ENCODE data around the gene ENDOG.

The ENDOG gene

DNA sequence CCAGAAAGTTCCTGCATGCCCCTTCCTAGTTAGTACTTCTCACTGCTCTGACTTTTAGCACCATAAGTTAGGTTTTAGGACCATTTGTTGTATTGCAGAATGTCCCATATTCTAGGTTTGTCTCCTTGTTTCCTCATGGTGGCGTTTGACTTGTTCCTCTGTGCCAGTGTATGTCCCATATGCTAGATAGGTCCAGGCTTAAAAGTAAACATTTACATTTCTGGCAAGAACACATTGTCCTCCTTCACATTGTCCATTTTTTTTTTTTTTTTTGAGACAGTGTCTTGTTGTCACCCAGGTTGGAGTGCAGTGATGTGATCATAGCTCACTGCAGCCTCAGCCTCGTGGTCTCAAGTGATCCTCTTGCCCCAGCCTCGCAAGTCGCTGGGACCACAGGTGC is 15.8 kb upstream of the ENDOG start:
- FAIRE-seq: no peak

DNA sequence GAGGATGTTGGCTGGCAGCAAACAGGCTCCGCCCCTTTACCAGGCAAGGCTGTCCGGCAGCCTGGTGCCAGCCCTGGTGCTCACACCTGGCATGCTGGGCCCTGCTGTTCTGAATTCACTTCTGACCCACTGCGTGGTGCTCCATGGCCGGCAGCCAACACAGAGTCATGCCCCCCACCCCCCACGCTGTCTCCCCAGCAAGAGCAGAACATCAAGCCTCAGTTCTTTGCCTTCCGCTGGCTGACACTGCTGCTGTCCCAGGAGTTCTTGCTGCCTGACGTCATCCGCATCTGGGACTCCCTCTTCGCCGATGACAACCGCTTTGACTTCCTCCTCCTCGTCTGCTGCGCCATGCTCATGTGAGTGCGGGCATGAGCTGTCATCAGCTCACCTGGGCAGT is 12.6 kb upstream of the ENDOG start:
- no peak for FAIRE-seq

DNA sequence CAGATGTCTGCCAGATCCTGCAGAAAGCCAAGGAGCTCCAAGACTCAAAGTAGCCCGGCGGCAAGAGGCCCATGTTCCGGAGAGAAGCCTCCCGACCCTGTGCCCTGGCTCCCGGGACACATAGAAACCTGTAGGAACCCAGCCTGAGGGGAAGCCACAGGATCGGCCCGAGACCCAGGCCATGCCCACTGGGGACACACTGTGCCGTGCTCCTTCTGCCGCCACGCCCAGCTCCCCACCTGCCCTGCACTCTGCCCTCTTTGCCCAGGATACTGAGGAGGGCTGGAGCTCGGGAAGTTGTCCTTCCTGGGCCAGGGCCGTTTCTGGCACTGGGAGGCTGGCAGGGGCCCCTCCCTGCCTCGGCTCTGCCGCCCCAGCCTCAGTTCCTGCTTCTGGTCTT is 10.5 kb upstream of the ENDOG start:
- no peak for FAIRE-seq

DNA sequence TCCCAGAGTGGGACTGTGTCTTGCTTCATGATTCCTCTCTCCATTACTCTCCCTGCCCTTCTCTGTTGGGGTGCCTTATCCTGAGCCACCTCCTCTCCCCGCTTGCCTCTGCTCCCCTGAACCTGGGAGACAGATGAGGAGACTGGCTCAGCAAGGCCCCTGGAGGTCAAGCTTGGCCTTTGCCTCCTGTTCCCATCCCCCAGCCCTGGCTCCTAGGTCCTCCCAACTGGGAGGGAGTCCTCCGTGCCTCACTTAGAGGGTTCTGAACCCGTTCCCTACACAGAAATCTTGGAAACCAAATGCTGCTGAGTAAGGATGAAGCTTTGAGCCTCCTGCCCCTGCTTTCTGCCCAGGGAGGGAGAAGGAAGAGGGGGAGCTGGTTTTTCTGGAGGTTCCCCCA is 9.8 kb upstream of the ENDOG start:
- FAIRE-seq: no peak

DNA sequence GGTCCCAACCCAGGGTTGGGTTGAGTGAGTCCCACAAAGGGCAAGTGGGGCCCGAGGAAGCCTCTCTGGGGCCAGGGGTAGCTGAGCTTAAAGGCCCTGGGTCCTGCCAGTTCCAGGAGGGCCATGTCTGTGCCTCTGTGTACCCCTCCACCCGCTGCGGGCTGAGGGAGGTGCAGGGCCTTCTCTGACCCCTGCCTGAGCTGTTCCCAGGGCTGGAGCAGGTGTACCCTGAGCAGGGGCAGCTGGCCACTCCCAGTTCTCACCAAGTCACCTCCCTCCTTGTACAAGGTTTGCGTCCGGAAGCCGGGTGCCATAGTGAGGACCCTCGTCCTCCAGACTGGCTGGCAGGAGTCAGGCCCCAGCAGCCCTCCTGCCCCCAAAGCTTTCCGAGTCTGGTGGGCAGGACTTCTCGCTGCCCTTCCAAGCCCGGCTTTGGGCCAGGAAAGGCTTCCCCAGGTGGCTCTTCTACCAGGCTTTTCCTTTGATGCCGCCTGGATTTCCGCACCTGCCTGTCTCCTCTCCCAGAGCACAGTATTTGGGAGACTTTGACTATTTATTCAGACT is 9.2 kb upstream of the ENDOG start:
- no peak for FAIRE-seq

DNA sequence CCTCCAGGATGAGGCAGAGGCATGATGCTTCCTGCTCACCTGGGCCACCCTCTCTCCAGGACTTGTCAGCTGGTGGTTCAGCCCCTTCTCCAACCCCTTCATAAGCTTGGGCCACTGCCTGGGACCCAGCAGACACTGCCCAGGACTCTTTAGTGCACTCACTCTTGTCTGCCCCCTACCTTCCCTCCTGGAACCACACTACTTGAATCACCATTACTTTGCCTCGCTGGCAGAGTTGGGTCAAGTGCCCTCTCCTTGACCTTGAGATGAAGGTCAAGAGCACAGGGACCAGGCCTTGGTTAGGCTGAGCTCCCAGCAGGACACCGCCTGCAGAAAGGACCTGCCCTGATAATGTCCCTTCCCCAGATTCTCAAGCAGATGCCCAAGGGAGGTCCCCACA is 8.5 kb upstream of the ENDOG start:
- FAIRE-seq: no peak

DNA sequence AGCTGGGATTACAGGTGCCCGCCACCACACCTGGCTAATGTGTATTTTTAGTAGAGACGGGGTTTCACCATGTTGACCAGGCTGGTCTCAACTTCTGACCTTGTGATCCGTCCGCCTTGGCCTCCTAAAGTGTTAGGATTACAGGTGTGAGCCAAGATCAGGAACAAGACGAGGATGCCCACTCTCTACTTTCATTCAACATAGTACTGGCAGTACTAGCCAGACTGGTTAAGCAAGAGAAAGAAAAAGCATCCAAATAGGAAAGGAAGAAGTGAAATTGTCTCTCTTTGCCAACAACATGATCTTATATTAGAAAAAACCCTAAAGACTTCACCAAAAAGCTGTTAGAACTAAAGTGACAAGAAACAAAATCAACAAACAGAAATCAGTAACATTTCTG is 7.4 kb upstream of the ENDOG start:
- FAIRE-seq: no peak

DNA sequence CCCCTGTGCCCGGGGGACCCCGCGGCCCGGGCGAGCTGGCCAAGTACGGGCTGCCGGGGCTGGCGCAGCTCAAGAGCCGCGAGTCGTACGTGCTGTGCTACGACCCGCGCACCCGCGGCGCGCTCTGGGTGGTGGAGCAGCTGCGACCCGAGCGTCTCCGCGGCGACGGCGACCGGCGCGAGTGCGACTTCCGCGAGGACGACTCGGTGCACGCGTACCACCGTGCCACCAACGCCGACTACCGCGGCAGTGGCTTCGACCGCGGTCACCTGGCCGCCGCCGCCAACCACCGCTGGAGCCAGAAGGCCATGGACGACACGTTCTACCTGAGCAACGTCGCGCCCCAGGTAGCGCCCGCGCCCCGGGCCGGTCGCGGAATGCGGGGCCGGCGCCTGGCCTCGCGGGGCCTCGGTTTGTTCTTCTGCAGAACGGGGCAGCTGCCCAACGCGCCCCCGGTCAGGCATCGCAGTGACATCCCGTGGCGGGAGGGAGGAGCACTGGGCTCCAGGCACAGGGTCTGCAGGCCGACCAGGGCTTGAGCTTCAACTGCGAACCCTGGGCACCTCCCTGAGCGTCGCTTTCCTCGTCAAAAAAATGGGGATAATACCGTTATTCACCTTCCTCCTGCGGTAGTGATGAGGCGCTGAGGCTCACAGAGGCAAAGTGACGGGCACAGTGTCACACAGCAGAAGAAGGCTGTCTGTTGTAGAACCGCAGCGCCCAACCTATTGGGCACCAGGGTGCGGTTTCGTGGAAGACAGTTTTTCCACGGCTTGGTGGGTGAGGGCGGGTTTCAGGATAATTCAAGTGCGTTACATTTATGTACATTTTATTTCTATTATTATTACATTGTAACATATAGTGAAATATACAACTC is 777 bp downstream of the ENDOG start:
- no peak for FAIRE-seq

DNA sequence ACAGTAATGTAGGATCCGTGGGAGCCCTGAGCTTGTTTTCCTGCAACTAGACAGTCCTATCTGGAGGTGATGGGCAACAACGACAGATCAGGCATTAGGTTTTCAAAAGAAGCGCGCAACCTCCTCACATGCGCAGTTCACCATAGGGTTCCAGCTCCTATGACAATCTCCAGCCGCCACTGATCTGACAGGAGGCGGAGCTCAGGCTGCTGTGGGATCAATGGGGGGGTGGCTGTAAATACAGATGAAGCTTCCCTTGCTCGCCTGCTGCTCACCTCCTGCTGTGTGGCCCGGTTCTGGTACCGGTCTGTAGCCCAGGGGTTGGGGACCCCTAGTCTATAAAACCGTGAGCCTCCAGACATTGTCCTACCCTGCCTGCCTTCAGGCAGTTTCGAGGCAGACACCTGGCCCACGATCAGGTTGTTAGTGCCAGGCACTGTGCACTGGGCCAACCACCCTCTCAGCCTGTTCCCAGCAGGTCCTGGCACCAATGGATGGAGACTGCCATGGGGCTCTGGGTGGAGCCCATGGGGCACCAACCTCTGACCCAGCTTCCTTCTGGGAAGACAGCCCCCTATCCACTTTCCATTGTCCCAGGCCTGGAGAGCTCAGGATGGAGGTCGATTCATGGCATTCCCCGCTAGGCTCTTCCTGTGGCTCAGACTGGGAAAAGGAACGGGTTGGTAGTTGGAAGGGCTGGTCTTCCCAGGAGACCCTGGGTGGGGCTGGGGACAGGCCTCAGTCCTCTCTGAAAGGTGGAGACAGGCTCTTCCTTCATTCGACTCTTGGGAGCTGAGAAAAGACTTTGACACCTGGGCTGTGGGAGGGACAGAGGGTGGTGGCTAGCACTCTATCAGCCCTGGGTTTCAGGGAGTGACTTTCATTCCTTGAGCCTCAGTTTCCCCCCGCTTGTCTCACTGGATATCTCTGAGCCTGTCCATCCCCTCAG is 1.7 kb downstream of the ENDOG start:
- FAIRE-seq: no peak

DNA sequence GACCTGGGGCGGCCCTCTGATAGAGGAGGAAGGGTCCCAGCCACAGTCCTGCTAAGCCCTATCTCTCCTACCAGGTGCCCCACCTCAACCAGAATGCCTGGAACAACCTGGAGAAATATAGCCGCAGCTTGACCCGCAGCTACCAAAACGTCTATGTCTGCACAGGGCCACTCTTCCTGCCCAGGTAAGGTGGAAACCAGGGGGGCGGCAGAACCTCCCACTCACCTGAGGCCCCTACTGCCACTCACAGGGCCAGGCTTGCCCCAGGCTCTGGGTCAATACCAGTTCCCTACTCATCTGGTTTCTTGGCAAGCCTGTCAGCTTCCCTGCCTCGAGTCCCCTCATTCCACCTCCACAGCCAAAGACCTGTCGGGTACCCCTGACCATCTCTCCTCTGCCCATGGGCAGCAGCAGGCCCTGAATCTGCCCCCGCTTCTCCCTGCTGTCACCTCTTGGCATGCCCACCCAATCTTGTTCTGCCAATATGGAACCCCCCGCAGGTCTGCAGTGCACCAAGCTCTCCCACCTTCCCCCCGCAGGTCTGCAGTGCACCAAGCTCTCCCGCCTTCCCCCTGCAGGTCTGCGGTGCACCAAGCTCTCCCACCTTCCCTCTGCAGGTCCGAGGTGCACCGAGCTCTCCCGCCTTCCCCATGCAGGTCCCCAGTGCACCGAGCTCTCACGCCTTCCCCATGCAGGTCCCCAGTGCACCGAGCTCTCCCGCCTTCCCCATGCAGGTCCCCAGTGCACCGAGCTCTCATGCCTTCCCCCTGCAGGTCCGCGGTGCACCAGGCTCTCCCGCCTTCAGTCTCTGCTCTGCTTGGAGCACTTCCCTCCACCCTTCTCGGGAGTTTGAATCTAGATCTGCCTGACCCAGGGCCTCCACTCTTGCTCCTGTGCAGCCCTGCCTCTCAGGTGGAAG is 2.6 kb downstream of the ENDOG start:
- FAIRE-seq: no peak

DNA sequence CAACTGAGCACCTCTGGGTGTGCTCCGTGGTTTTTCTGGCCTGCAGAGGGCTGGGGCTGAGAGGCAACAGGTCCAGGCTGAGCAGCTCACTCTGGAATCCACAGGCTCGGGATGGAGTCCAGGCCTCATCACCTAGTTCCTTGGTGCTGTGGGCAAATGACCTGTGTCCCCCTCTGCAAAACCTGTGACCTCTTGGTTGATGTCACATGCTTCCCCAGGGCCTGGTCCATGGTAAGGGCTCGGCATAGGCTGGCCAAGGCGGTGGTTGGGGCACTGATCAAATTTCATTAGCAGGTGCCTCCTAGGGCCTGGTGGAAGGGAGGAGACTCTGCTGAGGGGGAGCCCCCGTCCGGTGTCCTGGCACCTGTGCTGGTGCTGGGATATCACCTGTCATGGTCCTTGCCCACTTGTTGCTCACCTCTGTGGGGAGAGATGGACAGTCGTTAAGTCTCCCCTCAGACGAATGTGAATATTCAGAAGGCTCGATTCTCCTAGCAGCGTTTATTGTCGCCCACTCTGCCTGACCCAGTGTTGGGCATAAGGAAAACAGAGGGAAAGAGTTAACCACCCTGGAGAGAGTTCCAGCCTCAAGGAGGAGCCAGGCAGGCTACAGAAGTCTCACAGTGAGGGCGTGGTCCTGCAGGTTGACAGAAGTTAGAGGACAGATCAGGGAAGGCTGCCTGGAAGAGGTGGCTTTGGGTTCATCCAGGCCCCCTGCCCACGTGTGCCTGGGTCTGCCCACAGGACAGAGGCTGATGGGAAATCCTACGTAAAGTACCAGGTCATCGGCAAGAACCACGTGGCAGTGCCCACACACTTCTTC is 3.5 kb downstream of the ENDOG start:
- no peak for FAIRE-seq

DNA sequence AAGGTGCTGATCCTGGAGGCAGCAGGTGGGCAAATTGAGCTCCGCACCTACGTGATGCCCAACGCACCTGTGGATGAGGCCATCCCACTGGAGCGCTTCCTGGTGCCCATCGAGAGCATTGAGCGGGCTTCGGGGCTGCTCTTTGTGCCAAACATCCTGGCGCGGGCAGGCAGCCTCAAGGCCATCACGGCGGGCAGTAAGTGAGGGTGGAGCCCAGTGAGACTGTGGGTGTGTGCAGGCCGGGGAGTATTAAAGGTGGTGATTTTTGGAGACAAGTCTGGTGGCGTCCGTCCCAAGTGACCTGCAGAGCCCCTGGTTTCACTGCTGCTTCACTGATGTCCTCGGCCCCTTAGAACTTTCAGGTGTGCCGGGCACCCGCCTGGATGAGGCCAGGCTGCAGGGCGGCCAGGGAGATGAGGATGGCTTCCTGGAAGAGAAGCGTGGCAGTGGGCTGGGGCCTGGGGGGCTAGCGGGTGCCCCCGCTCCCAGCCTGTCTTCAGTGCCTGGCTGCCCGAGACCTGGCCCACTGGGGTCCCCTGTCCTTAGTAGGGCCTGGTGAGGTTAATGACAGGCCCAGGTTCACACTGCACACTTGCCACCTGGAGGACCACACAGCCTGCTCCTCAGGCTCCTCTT is 4.2 kb downstream of the ENDOG start:
- FAIRE-seq: no peak

DNA sequence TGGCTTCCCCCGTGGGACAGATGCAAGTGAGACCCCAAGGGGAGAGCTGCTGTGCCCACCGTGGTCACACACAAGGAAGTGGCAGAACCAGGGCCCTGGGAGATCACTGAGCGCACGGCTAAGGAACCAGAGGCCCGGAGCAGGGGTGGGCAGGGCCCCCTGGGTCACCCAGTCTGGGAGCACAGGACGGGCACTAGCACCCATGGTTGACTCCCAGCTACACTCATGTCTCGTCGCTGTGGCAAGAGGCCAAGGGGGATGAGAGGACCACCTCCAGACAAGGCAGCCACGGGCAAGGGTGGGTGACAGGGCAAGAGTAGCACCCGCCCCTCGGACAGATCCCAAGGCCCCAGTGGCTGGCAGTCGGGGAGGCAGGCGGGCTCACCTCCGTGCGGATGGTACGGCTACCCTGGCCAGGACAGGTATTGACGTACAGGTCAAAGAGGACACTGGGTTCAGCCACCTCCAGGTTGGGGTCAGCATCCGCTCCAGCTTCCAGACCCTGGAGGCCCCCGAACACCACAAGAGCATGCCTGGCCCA is 5.1 kb downstream of the ENDOG start:
- FAIRE-seq: no peak

DNA sequence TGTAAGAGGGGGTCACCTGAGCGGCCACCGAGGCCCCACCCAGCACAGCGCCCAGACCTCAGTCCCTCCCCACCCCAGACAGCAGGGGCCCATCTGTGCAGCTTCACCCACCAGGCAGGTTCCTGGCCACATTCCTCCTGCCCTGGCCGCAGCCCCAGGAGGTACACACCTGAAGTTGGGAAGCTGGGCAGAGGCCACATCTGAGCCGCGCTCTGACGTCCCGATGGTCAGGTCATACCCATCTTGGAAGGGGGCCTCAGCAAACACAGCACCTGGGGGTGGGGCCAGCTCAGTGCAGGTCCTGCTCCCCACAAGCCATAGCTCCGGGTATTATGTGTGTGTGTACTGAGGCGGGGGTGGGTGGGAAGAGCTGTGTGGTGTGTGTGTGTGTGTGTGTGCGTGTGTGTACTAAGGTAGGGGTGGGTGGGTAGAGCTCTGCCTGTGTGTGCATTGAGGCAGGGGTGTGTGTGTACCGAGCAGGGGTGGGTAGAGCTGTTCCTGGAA is 5.7 kb downstream of the ENDOG start:
- no peak for FAIRE-seq

DNA sequence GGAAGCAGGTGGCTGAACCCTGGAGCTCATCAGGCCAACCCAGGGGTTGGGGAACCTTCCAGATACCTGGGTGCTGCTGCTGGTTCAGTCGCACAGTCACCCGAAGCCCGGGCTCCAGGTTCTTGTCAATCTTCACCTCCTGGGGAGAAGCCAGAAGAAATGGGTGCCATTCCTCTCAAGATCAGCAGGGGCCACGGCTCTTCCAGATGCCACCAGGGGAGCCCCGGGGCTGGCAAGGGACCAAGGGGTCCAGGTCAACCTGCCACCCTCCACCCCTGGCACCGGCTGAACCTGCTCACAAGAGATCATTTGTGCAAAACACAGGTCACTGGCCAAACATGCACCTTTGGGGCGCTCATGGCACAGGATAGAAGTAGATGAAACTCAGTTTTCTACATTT is 6.6 kb downstream of the ENDOG start:
- FAIRE-seq: no peak

DNA sequence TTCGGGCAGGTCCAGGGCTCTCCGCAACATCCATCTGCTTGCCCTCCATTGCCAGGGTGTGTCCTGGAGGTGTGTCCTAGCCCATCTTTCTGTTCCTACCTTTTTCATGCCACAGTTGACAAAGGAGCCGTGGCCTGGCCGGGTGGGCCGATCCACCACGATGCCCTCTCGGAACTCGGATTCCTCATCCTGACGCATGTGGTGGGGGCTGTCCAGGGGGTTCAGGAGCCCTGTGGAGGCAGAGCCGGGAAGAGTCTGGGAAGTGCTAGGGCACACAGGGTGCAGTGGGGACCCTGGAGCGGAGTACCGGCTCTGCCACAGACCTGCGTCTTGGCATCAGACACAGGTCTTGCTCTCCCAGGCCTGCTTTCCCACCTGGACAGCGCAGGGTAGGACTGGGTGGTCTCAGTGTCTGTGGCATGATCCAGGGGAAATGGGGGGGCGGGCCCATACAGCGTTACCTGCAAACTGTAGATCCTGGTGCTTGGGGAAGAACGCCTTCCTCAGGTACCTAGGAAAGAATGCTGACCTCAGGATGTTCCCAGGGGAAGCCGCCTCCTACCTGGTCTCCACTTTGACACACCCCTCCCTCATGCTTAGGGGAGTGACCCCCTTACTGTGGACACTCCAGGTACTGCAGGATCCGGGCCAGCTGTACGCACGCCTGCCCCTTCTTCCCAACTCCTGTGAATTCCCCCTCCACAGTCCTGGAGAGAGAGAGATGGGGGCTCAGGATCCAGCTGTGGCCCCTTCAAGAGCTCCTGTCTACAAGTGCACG is 7.8 kb downstream of the ENDOG start:
- no peak for FAIRE-seq

DNA sequence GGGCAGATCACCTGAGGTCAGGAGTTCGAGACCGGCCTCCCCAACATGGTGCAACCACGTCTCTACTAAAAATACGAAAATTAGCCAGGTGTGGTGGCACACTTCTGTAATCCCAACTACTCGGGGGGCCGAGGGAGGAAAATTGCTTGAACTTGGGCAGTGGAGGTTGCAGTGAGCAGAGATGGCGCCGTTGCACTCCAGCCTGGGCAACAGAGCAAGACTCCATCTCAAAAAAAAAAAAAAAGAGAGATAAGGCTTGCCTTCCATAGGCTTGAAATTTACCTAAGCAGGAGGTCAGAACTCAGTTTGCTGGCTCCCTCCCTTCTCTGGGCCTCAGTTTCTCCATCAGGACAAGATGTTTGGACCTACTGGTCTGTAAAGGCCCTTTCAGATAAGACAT is 10.0 kb downstream of the ENDOG start:
- FAIRE-seq: no peak

DNA sequence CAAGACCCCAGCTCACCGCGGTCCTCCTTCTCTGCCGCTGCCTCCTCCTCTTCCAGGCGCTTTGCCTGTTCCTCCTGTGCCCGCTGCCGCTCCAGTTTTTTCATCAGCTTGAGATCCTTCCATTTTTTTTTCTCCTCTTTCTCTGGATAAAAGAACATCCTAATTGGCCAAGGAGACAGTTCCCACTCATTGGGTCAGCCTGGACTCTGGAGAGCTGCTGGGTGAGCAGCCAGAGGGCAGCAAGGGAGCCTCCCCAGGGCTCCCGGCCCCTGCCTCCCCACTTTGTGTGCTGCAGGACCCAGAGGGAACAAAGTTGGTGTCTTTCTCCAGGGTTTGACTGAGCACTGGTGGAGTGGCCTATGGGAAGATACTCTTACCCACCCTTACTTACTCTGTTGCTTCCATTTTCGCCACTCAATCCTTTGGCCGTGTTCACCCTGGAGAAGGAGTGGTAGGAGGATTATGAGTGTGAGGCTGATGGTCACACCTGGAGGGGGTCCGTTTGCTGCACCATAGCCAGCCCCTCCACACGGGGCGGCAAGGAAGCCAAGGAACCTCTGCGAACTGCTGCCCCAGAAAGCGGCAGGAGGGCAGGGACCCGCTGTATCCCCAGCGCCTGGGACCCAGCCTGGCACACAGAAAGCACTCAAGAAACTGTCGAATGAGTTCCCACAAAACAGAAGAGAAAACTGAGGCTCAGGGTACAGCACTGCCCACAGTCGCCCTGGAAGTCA is 10.6 kb downstream of the ENDOG start:
- no peak for FAIRE-seq
